Fibroblast of the aortic adventitia (primary cell): Measurements from ENCODE around the gene KIRREL2. TPM values are rescaled to one million over a fixed set of nuclear protein-coding genes. Genes with fewer than 3 reads are reported as not detected.
"Not testable (repeated sequence)": the region's sequence is repeated elsewhere in the genome, so short reads cannot be mapped to it uniquely, and the experiment has no call there.

Source experiments
- DNase-seq: peaks from one replicate; pipeline ENCODE4 v3.0.0-alpha.2; 2010; ENCODE audit warnings: low read depth
- H3K4me3 ChIP-seq: 2 replicates; pipeline ENCODE4 v1.5.1; 2011; ENCODE audit warnings: low read depth, mild to moderate bottlenecking, control low read depth, low read length, moderate library complexity
- total RNA-seq: library from RNA; depleted of rRNA; stranded (reverse); fragments of >200 nt; gene quantifications from 2 replicates; pipeline ENCODE4 v1.2.3, GENCODE V29; 2012; ENCODE audit warnings: low replicate concordance
- TF ChIP-seq, protein P1 (sequence below): IDR thresholded peaks from 2 replicates; pipeline ENCODE4 v1.5.1; 2011; ENCODE audit warnings: mild to moderate bottlenecking, low read length, control low read depth, inconsistent platforms; ENCODE audit not compliant: insufficient read depth

Gene KIRREL2
- total RNA-seq, 1 donor: not detected

DNA sequence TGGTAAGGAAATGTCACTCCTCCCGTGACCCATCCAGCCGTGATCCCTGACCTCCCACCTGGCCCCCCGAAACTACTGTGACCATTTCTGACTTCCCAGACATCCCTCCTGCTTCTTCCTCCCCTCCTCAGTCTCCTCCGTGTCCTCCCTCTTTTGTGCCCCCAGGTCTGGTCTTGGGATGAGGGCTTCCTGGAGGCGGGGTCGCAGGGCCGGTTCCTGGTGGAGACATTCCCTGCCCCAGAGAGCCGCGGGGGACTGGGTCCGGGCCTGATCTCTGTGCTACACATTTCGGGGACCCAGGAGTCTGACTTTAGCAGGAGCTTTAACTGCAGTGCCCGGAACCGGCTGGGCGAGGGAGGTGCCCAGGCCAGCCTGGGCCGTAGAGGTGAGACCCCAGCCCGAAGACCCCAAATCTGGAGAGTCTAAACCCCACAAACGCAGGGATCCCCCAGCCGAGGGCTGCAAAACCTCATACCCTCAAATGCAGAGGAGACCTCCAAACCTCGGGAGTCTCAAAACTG, 5.0 kb downstream of the KIRREL2 start:
- DNase-seq: no peak
- no peak overlapping the region for H3K4me3 ChIP-seq
- TF ChIP-seq, protein P1, sequence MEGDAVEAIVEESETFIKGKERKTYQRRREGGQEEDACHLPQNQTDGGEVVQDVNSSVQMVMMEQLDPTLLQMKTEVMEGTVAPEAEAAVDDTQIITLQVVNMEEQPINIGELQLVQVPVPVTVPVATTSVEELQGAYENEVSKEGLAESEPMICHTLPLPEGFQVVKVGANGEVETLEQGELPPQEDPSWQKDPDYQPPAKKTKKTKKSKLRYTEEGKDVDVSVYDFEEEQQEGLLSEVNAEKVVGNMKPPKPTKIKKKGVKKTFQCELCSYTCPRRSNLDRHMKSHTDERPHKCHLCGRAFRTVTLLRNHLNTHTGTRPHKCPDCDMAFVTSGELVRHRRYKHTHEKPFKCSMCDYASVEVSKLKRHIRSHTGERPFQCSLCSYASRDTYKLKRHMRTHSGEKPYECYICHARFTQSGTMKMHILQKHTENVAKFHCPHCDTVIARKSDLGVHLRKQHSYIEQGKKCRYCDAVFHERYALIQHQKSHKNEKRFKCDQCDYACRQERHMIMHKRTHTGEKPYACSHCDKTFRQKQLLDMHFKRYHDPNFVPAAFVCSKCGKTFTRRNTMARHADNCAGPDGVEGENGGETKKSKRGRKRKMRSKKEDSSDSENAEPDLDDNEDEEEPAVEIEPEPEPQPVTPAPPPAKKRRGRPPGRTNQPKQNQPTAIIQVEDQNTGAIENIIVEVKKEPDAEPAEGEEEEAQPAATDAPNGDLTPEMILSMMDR: no peak

DNA sequence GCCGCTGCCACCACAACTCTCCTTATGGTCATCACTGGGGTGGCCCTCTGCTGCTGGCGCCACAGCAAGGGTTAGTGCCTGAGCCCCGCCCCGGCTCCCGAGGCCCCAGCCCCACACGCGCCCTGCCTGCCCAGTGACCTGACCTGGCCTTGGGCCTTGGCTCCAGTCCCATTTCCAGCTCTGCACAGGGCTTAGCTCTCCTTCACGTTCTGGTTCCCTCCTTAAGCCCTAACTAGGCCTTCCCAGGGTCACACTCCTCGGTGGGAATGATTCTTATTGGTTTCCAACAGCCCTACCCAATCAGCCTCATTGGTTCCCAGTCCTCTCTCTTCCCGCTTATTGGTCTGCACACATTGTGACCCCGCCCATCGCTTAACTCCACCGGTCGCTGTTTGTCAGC, 5.8 kb downstream of the KIRREL2 start:
- TF ChIP-seq, protein P1: no peak
- no peak overlapping the region for H3K4me3 ChIP-seq
- DNase-seq: no peak

DNA sequence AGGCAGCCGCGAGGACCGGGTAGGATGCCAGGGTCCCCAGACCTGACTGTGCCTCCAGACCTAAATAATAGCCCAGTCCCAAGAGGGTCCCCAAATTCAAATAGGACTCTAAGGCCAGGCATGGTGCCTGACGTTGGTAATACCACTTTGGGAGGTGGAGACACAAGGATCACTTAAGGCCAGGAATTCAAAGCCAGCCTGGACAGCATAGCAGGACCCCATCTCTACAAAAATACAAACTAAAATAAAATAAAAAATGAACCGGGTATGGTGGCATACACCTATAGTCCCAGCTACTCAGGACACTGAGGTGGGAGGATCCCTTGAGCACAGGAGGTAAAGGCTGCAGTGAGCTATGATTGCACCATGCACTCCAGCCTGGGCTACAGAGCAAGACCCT, 6.3 kb downstream of the KIRREL2 start:
- no peak overlapping the region for H3K4me3 ChIP-seq
- DNase-seq: no peak
- TF ChIP-seq, protein P1: no peak

DNA sequence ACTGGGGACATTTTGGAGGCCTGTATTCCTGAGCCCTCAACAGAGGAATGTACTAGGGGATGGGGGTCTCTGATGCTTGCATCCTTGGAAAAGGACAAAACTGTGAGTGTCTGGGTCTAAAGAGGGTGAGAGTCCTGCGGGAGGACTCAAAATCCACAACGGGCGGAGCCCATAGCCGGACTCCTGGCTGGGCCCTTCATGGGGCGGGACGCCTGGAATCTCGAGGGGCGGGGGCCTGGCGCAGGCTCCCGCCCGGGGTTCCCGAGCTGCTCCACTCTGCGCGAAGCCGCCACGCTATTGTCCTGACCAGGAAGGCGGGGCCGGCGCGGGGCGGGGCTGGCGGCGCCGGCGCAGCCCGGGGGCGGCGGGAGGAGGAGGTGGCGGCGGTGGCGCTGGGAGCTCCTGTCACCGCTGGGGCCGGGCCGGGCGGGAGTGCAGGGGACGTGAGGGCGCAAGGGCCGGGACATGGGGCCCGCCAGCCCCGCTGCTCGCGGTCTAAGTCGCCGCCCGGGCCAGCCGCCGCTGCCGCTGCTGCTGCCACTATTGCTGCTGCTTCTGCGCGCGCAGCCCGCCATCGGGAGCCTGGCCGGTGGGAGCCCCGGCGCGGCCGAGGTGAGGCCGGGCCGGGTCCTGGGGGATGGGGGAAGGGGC, 11.6 kb downstream of the KIRREL2 start, which contains the start of gene APLP1:
TSS of gene APLP1 (plus strand) at position 403 of the 651 bp plus-strand sequence. CDS start at position 466, 63 bp downstream.
- H3K4me3 ChIP-seq: peak within 1 kb of the TSS; percentile 60
- peak; percentile 58 for DNase-seq
- TF ChIP-seq, protein P1: no peak

DNA sequence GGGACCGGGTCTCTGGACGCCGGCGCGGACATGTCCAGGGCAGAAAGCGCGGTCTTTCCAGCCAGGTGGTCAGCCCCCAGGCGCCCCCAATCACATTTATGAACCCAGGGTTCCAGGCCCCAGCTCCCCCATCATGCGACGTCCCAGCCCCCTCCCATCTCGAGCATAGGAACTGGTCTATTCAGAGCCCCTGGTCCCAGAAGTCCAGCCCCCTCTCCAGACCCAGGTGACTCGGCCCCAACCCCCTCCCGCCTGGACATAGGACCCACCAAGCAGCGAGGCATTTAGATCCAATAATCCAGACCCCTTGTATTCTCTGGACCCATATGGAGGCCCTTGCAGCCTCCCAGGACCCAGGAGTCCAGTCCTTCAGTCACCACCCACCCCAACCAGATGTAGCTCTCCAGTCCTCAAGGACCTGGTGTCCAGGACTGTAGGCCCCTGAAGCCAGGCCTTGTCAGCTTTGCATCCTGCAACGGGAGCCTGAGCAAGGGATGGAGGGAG, 12.2 kb downstream of the KIRREL2 start:
- no peak for DNase-seq
- peak overlapping the region; percentile 60 for H3K4me3 ChIP-seq
- TF ChIP-seq, protein P1: no peak

DNA sequence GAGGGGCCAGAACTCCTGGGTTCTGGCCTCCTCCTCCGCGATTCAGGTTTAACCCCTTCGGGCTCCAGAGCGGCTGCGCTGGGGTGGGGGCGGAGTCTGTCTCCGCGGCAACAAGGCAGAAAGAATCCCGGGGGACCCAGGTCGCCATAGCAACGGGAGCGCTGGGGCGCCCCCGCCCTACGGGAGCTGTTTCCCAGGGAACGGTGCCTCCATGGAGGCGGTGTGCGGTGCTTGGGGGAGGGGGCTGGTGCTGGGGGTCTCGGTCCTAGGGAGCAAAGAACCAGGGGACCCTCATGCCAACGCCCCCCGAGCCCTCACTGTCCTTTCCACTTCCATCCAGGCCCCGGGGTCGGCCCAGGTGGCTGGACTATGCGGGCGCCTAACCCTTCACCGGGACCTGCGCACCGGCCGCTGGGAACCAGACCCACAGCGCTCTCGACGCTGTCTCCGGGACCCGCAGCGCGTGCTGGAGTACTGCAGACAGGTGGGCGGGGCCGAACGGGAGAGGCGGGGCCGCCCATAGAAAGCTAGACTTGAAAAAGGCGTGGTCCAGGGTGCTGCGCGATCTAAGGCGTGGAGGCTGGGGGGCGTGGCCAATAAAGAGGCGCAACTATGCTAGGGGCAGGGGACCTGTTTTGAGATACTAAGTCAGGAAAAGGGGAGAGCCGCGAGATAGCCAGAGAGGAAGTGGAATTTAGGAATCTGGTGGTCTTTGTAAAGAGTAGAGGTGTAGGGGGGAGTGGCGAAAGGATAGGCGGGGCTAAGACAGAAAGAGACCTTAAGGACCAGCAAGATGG, 12.8 kb downstream of the KIRREL2 start:
- TF ChIP-seq, protein P1: no peak
- peak; percentile 48 for DNase-seq
- peak overlapping the region; percentile 60 for H3K4me3 ChIP-seq

DNA sequence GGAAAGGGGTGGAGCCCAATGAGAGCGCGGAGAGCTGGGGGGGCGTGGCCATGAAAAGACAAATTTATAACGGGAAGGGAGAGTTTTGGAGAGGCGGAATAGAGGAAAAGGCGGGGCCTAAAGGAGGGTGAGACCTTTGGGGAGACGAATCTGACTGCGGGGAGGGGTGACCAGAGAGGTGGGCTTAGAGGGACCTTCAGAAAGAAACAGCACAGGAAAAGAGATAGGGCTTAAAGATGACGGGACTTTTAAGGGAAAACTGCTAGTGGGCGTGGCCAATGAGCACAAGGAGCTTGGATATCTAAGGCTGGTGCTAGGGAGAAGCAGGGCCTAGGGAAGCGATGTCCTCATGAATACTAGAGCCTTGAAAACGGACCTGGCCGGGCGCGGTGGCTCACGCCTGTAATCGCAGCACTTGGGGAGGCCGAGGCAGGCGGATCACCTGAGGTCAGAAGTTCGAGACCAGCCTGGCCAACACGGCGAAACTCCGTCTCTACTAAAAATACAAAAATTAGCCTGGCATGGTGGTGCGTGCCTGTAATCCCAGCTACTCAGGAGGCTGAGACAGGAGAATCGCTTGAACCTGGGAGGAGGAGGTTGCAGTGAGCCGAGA, 13.5 kb downstream of the KIRREL2 start:
- not testable (repeated sequence) for H3K4me3 ChIP-seq, DNase-seq
